Fibroblast of lung (primary cell): ENCODE data around the gene TSPAN9. TPM values are rescaled to one million over a fixed set of nuclear protein-coding genes. Genes with fewer than 3 reads are reported as not detected.

Experiments
- DNase-seq, 2 donors: peaks; one replicate each; pipeline versions ENCODE4 v3.0.0 to v3.0.0-alpha.2; 2010; ENCODE audit warnings: low read depth in 2 of 2
- H2AFZ ChIP-seq: 2 replicates; pipeline ENCODE4 v1.5.1; 2012; ENCODE audit warnings: low read length, control low read depth, inconsistent platforms
- H3K27ac ChIP-seq: 2 replicates; pipeline ENCODE4 v1.5.1; 2011; ENCODE audit warnings: low read length, control low read depth; ENCODE audit not compliant: insufficient read depth
- H3K27me3 ChIP-seq: 2 replicates; pipeline ENCODE4 v1.5.1; 2011; ENCODE audit warnings: mild to moderate bottlenecking, low read length; ENCODE audit not compliant: control insufficient read depth, insufficient read depth
- H3K36me3 ChIP-seq: 2 replicates; pipeline ENCODE4 v1.5.1; 2011; ENCODE audit warnings: low read length; ENCODE audit not compliant: control insufficient read depth, insufficient read depth
- H3K4me1 ChIP-seq: 2 replicates; pipeline ENCODE4 v1.5.1; 2011; ENCODE audit warnings: low read length; ENCODE audit not compliant: control insufficient read depth, insufficient read depth; ENCODE audit errors: extremely low read depth
- H3K4me2 ChIP-seq: 2 replicates; pipeline ENCODE4 v1.5.1; 2011; ENCODE audit warnings: low read length, control low read depth; ENCODE audit not compliant: insufficient read depth; ENCODE audit errors: extremely low read depth
- H3K4me3 ChIP-seq, 4 experiments: fragments of 200-600 bp in 1 of 4; sonication (generic) in 1 of 4; replicated peaks in 1 of 4; 2 replicates each; pipeline ENCODE4 v1.5.1; 2011 to 2016; ENCODE audit warnings: low read length in 4 of 4, low read depth in 3 of 4, mild to moderate bottlenecking in 3 of 4, control low read depth in 2 of 4, inconsistent platforms in 1 of 4, mixed read lengths in 1 of 4; ENCODE audit not compliant: insufficient read depth in 1 of 4; ENCODE audit errors: control extremely low read depth in 1 of 4
- H3K79me2 ChIP-seq: 2 replicates; pipeline ENCODE4 v1.5.1; 2012; ENCODE audit warnings: mild to moderate bottlenecking, low read length, inconsistent platforms; ENCODE audit not compliant: control insufficient read depth, insufficient read depth
- H3K9ac ChIP-seq: 2 replicates; pipeline ENCODE4 v1.5.1; 2011; ENCODE audit warnings: mild to moderate bottlenecking, low read length, control low read depth; ENCODE audit not compliant: insufficient read depth
- H3K9me3 ChIP-seq: 2 replicates; pipeline ENCODE4 v1.5.1; 2012; ENCODE audit warnings: low read depth, low read length; ENCODE audit not compliant: control insufficient read depth, insufficient read depth
- H4K20me1 ChIP-seq: 2 replicates; pipeline ENCODE4 v1.5.1; 2011; ENCODE audit warnings: low read length; ENCODE audit not compliant: control insufficient read depth, insufficient read depth; ENCODE audit errors: extremely low read depth
- EZH2 ChIP-seq: IDR thresholded peaks from 2 replicates; pipeline ENCODE4 v1.5.1; 2012; ENCODE audit warnings: low read length, control low read depth, mild to moderate bottlenecking; ENCODE audit errors: missing control alignments
- polyA plus RNA-seq, 2 donors: library from polyadenylated mRNA; depleted of rRNA in 1 of 2; stranded (reverse) in 1 of 2; unstranded in 1 of 2; fragments of >200 nt; gene quantifications; 2 replicates each; pipeline ENCODE4 v1.2.1, GENCODE V29; 2011 to 2012; ENCODE audit warnings: missing spikeins in 1 of 2
- total RNA-seq: library from RNA; depleted of rRNA; stranded (reverse); fragments of >200 nt; gene quantifications from 2 replicates; pipeline ENCODE4 v1.2.1, GENCODE V29; 2014
- TF ChIP-seq, protein P1 (sequence below), 2 donors: IDR thresholded peaks in 1 of 2; conservative IDR thresholded peaks in 1 of 2; 1 replicate in 1 of 2; 2 replicates in 1 of 2; pipeline ENCODE4 v1.5.1; 2011 to 2012; ENCODE audit warnings: low read length in 2 of 2, control low read depth in 1 of 2, inconsistent platforms in 1 of 2, low read depth in 1 of 2, mild to moderate bottlenecking in 1 of 2

Gene TSPAN9
- total and polyA plus RNA-seq, 2 donors (not counting 1 experiment from before 2014, with no cell fraction given): 31.1 to 35.2 TPM

DNA sequence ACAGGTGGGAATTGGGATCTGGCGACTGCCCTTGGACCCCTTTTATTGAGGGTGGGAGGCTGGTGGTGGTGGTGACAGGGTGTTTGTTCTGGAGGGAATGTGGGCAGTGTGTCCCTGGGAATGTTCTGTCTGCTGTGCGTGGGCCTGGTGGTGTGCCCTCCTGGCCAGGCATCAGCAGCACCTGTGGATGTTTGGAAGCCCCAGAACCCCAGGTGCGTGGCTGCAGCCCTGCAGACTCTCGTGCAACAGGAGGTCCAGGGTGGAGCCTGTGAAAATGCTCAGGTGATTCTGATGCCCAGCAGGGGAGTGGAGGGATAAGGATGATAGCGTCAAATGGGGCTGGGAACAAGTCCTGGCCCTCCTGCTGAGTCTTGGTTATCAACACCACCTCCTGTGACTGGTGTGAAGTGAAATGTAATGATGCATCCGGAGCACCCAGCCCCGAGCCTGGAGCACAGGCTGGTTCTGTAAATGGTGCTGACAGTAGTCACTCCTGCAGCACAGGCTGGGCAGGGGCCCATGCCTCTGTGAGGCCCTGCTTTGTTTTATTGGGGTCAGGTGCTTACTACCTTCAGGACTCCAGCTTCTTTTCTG, 176.6 kb downstream of the TSPAN9 start:
- DNase-seq: no peak
- no peak overlapping the region for H3K4me2 ChIP-seq
- H3K36me3 ChIP-seq: no peaks in the 10 kb centered on the region
- no peaks in the 10 kb centered on the region for H3K4me1 ChIP-seq
- H2AFZ ChIP-seq: no peak overlapping the region
- no peaks in the 10 kb centered on the region for H4K20me1 ChIP-seq
- no peak overlapping the region for H3K9ac ChIP-seq
- no peak overlapping the region for H3K4me3 ChIP-seq
- H3K79me2 ChIP-seq: no peaks in the 10 kb centered on the region
- no peak overlapping the region for H3K27ac ChIP-seq
- TF ChIP-seq, protein P1, sequence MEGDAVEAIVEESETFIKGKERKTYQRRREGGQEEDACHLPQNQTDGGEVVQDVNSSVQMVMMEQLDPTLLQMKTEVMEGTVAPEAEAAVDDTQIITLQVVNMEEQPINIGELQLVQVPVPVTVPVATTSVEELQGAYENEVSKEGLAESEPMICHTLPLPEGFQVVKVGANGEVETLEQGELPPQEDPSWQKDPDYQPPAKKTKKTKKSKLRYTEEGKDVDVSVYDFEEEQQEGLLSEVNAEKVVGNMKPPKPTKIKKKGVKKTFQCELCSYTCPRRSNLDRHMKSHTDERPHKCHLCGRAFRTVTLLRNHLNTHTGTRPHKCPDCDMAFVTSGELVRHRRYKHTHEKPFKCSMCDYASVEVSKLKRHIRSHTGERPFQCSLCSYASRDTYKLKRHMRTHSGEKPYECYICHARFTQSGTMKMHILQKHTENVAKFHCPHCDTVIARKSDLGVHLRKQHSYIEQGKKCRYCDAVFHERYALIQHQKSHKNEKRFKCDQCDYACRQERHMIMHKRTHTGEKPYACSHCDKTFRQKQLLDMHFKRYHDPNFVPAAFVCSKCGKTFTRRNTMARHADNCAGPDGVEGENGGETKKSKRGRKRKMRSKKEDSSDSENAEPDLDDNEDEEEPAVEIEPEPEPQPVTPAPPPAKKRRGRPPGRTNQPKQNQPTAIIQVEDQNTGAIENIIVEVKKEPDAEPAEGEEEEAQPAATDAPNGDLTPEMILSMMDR (conservative IDR thresholded peaks at IDR 0.05 in 1 of 2, IDR thresholded peaks at IDR 0.05 in 1 of 2; ENCODE audit: low read depth in 1 of 2, low read length in 2 of 2): no peak
- TF ChIP-seq EZH2: no peak
- H3K9me3 ChIP-seq: no peaks in the 10 kb centered on the region
- peaks cover 2% of the 10 kb centered on the region for H3K27me3 ChIP-seq

DNA sequence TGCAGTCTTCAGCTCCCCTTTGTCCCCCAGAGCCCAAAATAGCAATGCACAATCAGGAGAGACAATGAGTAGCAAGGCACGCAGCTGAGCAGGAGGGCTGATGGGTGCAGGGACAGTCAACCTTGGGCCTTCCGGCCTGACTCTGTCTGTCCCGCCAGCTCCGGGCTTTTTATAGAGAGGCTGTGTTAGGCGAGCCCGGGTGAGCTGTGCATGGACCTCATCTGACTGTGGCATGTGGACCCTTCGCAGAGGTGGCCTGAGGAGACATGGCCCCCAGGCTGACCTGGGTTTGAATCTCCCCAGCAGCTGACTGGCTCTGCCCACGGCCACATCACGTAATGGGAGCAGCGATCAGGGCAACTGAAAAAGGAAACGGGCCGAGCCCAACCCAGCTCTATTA, 177.9 kb downstream of the TSPAN9 start:
- H4K20me1 ChIP-seq: no peaks in the 10 kb centered on the region
- no peak overlapping the region for H3K4me3 ChIP-seq
- no peaks in the 10 kb centered on the region for H3K36me3 ChIP-seq
- no peak overlapping the region for H3K9ac ChIP-seq
- TF ChIP-seq, protein P1 (conservative IDR thresholded peaks at IDR 0.05 in 1 of 2, IDR thresholded peaks at IDR 0.05 in 1 of 2; ENCODE audit: low read depth in 1 of 2, low read length in 2 of 2): no peak
- TF ChIP-seq EZH2: no peak
- no peaks in the 10 kb centered on the region for H3K79me2 ChIP-seq
- no peak overlapping the region for H3K4me2 ChIP-seq
- H3K27me3 ChIP-seq: peaks cover 4% of the 10 kb centered on the region
- H3K4me1 ChIP-seq: no peaks in the 10 kb centered on the region
- H3K9me3 ChIP-seq: no peaks in the 10 kb centered on the region
- H3K27ac ChIP-seq: no peak overlapping the region
- no peak for DNase-seq
- H2AFZ ChIP-seq: no peak overlapping the region

DNA sequence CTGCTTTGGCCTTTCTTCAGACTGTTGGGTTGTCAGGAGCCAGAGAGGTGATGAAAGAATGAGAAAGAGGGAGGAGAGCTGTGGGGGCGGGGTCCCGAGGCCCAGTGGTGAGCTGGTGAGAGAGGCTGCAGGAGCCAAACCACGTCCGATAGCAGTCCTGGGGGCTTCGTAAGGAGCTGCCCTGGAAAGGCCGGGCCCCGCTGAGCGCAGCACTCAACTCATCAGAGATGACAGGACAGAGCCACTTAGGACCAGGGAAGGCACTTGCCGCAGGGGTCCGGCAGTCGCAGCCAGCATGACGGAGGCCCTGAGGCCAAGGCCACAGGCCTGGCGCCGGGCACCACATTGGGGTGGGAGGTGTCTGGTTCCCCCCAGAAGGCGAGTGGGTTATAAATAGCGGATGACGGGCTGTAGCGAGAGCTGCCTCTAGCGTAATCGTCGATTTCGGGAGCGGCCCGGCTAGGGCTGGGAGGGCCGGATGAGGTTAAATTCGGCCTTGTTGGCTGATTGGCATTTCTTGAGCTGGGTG, 179.0 kb downstream of the TSPAN9 start:
- Histone ChIP-seq H3K4me3 (no peak overlapping the region), H3K4me1 (no peaks in the 10 kb centered on the region), H3K9me3 (no peaks in the 10 kb centered on the region), H3K27ac (no peak overlapping the region), H2AFZ (no peak overlapping the region), H3K27me3 (peaks cover 4% of the 10 kb centered on the region), H4K20me1 (no peaks in the 10 kb centered on the region), H3K36me3 (no peaks in the 10 kb centered on the region), H3K79me2 (no peaks in the 10 kb centered on the region), H3K9ac (no peak overlapping the region), H3K4me2 (no peak overlapping the region)
- DNase-seq: no peak
- TF ChIP-seq, protein P1 (conservative IDR thresholded peaks at IDR 0.05 in 1 of 2, IDR thresholded peaks at IDR 0.05 in 1 of 2; ENCODE audit: low read depth in 1 of 2, low read length in 2 of 2): no peak
- TF ChIP-seq EZH2: no peak
